ENCODE measurements around the gene UPK3A. TPM values are rescaled to one million over a fixed set of nuclear protein-coding genes. Genes with fewer than 3 reads are reported as not detected.

UPK3A gene
- total and polyA plus RNA-seq, 2 of the 8 experiments (the other 6 are each of a cell fraction or from before 2014, with no cell fraction given): 0.35 to 1.7 TPM

- ChIA-PET POLR2A (ENCODE audit: partially characterized antibody) (interaction anchor here (0.6 to 1.4 kb wide), 2 partner anchors 130 to 211 kb away, joined by 3 to 4 read pairs; no protein-coding TSS in a partner anchor), CTCF (ENCODE audit: partially characterized antibody) (interaction anchor here (2.1 kb wide), 1 partner anchor 17 kb away, joined by 5 read pairs; no protein-coding TSS in a partner anchor)
- no peak overlapping the region for H3K18ac ChIP-seq (ENCODE audit: extremely low read depth, low read length)
- no peak overlapping the region for H3K27ac ChIP-seq (ENCODE audit: low read depth, low read length)
- H3K23me2 ChIP-seq (ENCODE audit: low read depth, low read length): no peaks in the 10 kb centered on the region
- H3K9me3 ChIP-seq (ENCODE audit: insufficient read depth in 2 of 2, low read depth in 1 of 2, low read length in 1 of 2): no peaks in the 10 kb centered on the region
- H2BK12ac ChIP-seq (ENCODE audit: low read depth, low read length): no peak overlapping the region
- 94% methylated on average over 7 of the region's 7 CpGs; no CpG with 5 or more reads in 1 of the 2 experiments for WGBS, 2 experiments (ENCODE audit: extremely low coverage in 1 of 2, insufficient coverage in 1 of 2, insufficient read length in 1 of 2, insufficient replicate concordance in 2 of 2, low coverage in 1 of 2, low lambda C conversion rate in 2 of 2, missing lambda C conversion rate in 1 of 2)
- no peak overlapping the region for H3K56ac ChIP-seq (replicated peaks; ENCODE audit: insufficient read length, low read depth, low read length)
- FAIRE-seq: no peak
- H4K91ac ChIP-seq (replicated peaks; ENCODE audit: insufficient read length, low read length): no peak overlapping the region
- H2BK15ac ChIP-seq (ENCODE audit: low read length): no peak overlapping the region
- H2BK5ac ChIP-seq (ENCODE audit: low read depth, low read length): no peak overlapping the region
- H3K4ac ChIP-seq (replicated peaks; ENCODE audit: insufficient read length, low read depth, low read length): no peak overlapping the region
- no peaks in the 10 kb centered on the region for H3K79me1 ChIP-seq (ENCODE audit: low read depth, low read length)
- no peak overlapping the region for H4K8ac ChIP-seq (ENCODE audit: extremely low read depth, insufficient read depth, low read length)
- H2AFZ ChIP-seq (ENCODE audit: low read length): no peak overlapping the region
- H4K5ac ChIP-seq (ENCODE audit: insufficient read length, low read depth, low read length): no peak overlapping the region
- TF ChIP-seq BCL11A (IDR thresholded peaks at IDR 0.05; ENCODE audit: low read depth in 2 of 2, low read length in 2 of 2): no peak
- TF ChIP-seq SRF (IDR thresholded peaks at IDR 0.05; ENCODE audit: low read depth, low read length): no peak
- no peak for TF ChIP-seq CEBPB (IDR thresholded peaks at IDR 0.05; ENCODE audit: low read depth, low read length)
- no peak for TF ChIP-seq SP4 (IDR thresholded peaks at IDR 0.05; ENCODE audit: low read length)
- no peak for TF ChIP-seq ZNF274 (IDR thresholded peaks at IDR 0.05; ENCODE audit: borderline replicate concordance, extremely low read depth, low read length)
- no peak for TF ChIP-seq KDM1A (IDR thresholded peaks at IDR 0.05; ENCODE audit: borderline replicate concordance, low read length)
- TF ChIP-seq GABPA (IDR thresholded peaks at IDR 0.05; ENCODE audit: borderline replicate concordance, insufficient read depth, low read length): no peak
- peaks cover 0 to 10% (median 1%) of the 10 kb centered on the region in 4 experiments; a peak in 2 of 7 replicates for H3K4me1 ChIP-seq (replicated peaks in 1 of 4; ENCODE audit: control insufficient read depth in 3 of 4, insufficient read depth in 4 of 4, low read length in 3 of 4)
- no peak for DNase-seq (ENCODE audit: low read depth in 1 of 2, low spot score in 2 of 2)
- H3K14ac ChIP-seq (ENCODE audit: insufficient read length): no peak overlapping the region
- H2BK120ac ChIP-seq (replicated peaks; ENCODE audit: low read depth, low read length): no peak overlapping the region
- no peak overlapping the region for H2AK5ac ChIP-seq (ENCODE audit: low read depth, low read length)
- H3K4me2 ChIP-seq (ENCODE audit: insufficient read depth in 1 of 2, low read depth in 2 of 2, low read length in 2 of 2): no peak overlapping the region
- no peak overlapping the region for H3K4me3 ChIP-seq (ENCODE audit: extremely low read depth in 1 of 4, insufficient read depth in 2 of 4, low read depth in 3 of 4, low read length in 4 of 4)
- H2BK20ac ChIP-seq (ENCODE audit: low read length): no peak overlapping the region
- H3K36me3 ChIP-seq (ENCODE audit: control insufficient read depth in 2 of 4, insufficient read depth in 4 of 4, low read length in 3 of 4): no peaks in the 10 kb centered on the region
- no peaks in the 10 kb centered on the region for H3K79me2 ChIP-seq (ENCODE audit: control insufficient read depth in 1 of 2, insufficient read depth in 2 of 2, low read length in 2 of 2)
- no peak overlapping the region for H3K9ac ChIP-seq (replicated peaks in 1 of 4; ENCODE audit: extremely low read depth in 1 of 4, low read depth in 3 of 4, low read length in 3 of 4)
- H4K20me1 ChIP-seq (replicated peaks in 1 of 2; ENCODE audit: control insufficient read depth in 1 of 2, insufficient read depth in 2 of 2, low read length in 2 of 2): no peaks in the 10 kb centered on the region
- H3K23ac ChIP-seq (ENCODE audit: insufficient read length): no peak overlapping the region
- no peaks in the 10 kb centered on the region for H3K27me3 ChIP-seq (replicated peaks in 1 of 4; ENCODE audit: control insufficient read depth in 3 of 4, extremely low read depth in 1 of 4, insufficient read depth in 3 of 4, low read length in 3 of 4)
These were observed 18.4 kb downstream of the UPK3A start for GRCh38 chr22:45303181-45303580.
